SH-SY5Y (cell line): ENCODE results near the gene DIPK1B.

Experiments used
- GATA2 ChIP-seq: IDR thresholded peaks from 2 replicates; pipeline ENCODE4 v1.6.1; 2011; ENCODE audit warnings: mild to moderate bottlenecking, low read depth, low read length
- GATA3 ChIP-seq: IDR thresholded peaks from 2 replicates; pipeline ENCODE4 v1.6.1; 2011; ENCODE audit warnings: low read depth, mild to moderate bottlenecking, low read length, moderate library complexity

DNA sequence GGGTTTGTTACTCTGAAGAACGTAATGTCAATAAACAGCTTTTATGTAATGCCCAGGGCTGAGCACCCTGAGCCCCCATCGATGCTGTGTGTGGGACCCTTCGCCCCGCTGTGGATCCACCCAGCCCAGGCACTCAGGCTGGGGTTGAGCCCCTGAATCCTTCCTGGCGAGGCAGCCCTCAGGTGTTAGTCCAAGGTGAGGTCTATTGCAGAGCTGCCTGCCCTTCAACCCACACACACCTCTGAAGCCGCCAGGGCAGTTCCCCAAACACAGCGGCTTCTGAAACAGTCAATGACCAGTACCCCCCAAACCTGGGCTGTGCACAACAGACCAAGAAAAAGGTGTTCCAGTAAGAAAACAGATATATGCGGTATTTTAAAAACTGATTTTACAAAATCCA lies 11.6 kb downstream of the DIPK1B start:
- TF ChIP-seq GATA2 (no peak), GATA3 (no peak)
